SK-N-SH (cell line): Measurements from ENCODE around the gene CFAP100. TPM values are rescaled to one million over a fixed set of nuclear protein-coding genes. Genes with fewer than 3 reads are reported as not detected.

Experiments
- CTCF ChIA-PET: fragments of 300-600, 350-600 bp; formaldehyde crosslinking; extraction: SDS; loops from one replicate; lab custom pipeline; 2021; lab: Yijun Ruan, JAX
- POLR2A ChIA-PET: fragments of 350-600 bp; sonication (Branson Sonifier 250); formaldehyde crosslinking; extraction: SDS; loops from one replicate; lab custom pipeline; 2020; ENCODE audit warnings: antibody characterized with exemption, inconsistent platforms; lab: Yijun Ruan, JAX
- DNase-seq: peaks from one replicate; pipeline ENCODE4 v3.0.0; 2012
- H2AFZ ChIP-seq: fragments of 200-600 bp; sonication (generic); 2 replicates; pipeline ENCODE4 v1.8.1; 2016; ENCODE audit warnings: antibody characterized with exemption, mild to moderate bottlenecking, low read depth
- H3F3A ChIP-seq: fragments of 200-600 bp; sonication (generic); replicated peaks from 2 replicates; pipeline ENCODE3; 2016; ENCODE audit warnings: antibody characterized with exemption, mild to moderate bottlenecking; ENCODE audit not compliant: insufficient read depth
- H3K27ac ChIP-seq, 2 experiments: fragments of 200-500 bp in 1 of 2; fragments of 200-600 bp in 1 of 2; sonication (Bioruptor generic) in 1 of 2; sonication (generic), shearing (Covaris generic) in 1 of 2; 2 replicates each; pipeline versions ENCODE4 v1.5.1 to v1.6.1; 2014 to 2016; ENCODE audit warnings: low read depth in 2 of 2, inconsistent platforms in 1 of 2, low read length in 1 of 2, mild to moderate bottlenecking in 1 of 2, mixed read lengths in 1 of 2
- H3K27me3 ChIP-seq: fragments of 200-600 bp; sonication (generic), shearing (Covaris generic); 2 replicates; pipeline ENCODE4 v1.6.1; 2016; ENCODE audit warnings: mixed run types; ENCODE audit not compliant: insufficient read depth
- H3K36me3 ChIP-seq, 2 experiments: fragments of 200-500 bp in 1 of 2; fragments of 200-600 bp in 1 of 2; sonication (Bioruptor generic) in 1 of 2; sonication (generic) in 1 of 2; replicated peaks in 1 of 2; 2 replicates each; pipeline versions ENCODE3 to v1.5.1; 2014 to 2016; ENCODE audit warnings: low read length in 1 of 2, mild to moderate bottlenecking in 1 of 2; ENCODE audit not compliant: insufficient read depth in 2 of 2, control insufficient read depth in 1 of 2
- H3K4me1 ChIP-seq, 2 experiments: fragments of 200-500 bp in 1 of 2; fragments of 200-600 bp in 1 of 2; sonication (Bioruptor generic) in 1 of 2; sonication (generic), shearing (Covaris generic) in 1 of 2; 2 replicates each; pipeline versions ENCODE4 v1.5.1 to v1.6.1; 2014 to 2016; ENCODE audit warnings: low read depth in 1 of 2, low read length in 1 of 2, mixed run types in 1 of 2; ENCODE audit not compliant: insufficient read depth in 2 of 2, control insufficient read depth in 1 of 2
- H3K4me2 ChIP-seq: fragments of 200-600 bp; sonication (generic), shearing (Covaris generic); 2 replicates; pipeline ENCODE4 v1.6.1; 2017; ENCODE audit warnings: mixed run types
- H3K4me3 ChIP-seq, 2 experiments: fragments of 200-500 bp in 1 of 2; fragments of 200-600 bp in 1 of 2; sonication (Bioruptor generic) in 1 of 2; sonication (generic), shearing (Covaris generic) in 1 of 2; 2 replicates each; pipeline versions ENCODE4 v1.5.1 to v1.8.1; 2014 to 2016; ENCODE audit warnings: low read depth in 2 of 2, inconsistent platforms in 1 of 2, low read length in 1 of 2, mild to moderate bottlenecking in 1 of 2, mixed read lengths in 1 of 2, moderate library complexity in 1 of 2
- H3K79me2 ChIP-seq: fragments of 200-600 bp; sonication (generic); 2 replicates; pipeline ENCODE4 v1.8.1; 2017; ENCODE audit warnings: mild to moderate bottlenecking; ENCODE audit not compliant: insufficient read depth
- H3K9ac ChIP-seq: fragments of 200-600 bp; sonication (generic); 2 replicates; pipeline ENCODE4 v1.6.1; 2017; ENCODE audit warnings: mixed run types
- H3K9me2 ChIP-seq: fragments of 200-600 bp; sonication (generic); 2 replicates; pipeline ENCODE4 v1.6.1; 2017; ENCODE audit warnings: mixed run types
- H3K9me3 ChIP-seq: fragments of 200-600 bp; sonication (generic); 2 replicates; pipeline ENCODE4 v1.6.1; 2017; ENCODE audit warnings: mixed run types, mild to moderate bottlenecking, moderate library complexity
- H4K20me1 ChIP-seq: fragments of 200-600 bp; sonication (generic); 2 replicates; pipeline ENCODE4 v1.6.1; 2017; ENCODE audit warnings: mild to moderate bottlenecking, mixed run types; ENCODE audit not compliant: insufficient read depth
- CHD2 ChIP-seq: fragments of 150-350 bp; IDR thresholded peaks from 2 replicates; pipeline ENCODE4 v1.6.1; 2018; ENCODE audit warnings: low read length; ENCODE audit not compliant: partially characterized antibody
- EP300 ChIP-seq, 2 experiments: IDR thresholded peaks; 2 replicates each; pipeline versions ENCODE4 v1.4.0 to v1.6.1; 2012; ENCODE audit warnings: borderline replicate concordance in 1 of 2, low read depth in 1 of 2, low read length in 1 of 2
- EZH2phosphoT487 ChIP-seq: fragments of 200-600 bp; sonication (generic); IDR thresholded peaks from 2 replicates; pipeline ENCODE4 v1.6.1; 2017; ENCODE audit warnings: low read depth, mixed run types, mild to moderate bottlenecking, antibody characterized with exemption, moderate library complexity, borderline replicate concordance
- FOSL2 ChIP-seq: IDR thresholded peaks from 2 replicates; pipeline ENCODE4 v1.4.0; 2012; ENCODE audit warnings: low read depth, mild to moderate bottlenecking, moderate library complexity, borderline replicate concordance
- FOXJ3 ChIP-seq: sonication (generic); formaldehyde crosslinking; IDR thresholded peaks from 2 replicates; pipeline ENCODE4 v1.5.1; 2020; ENCODE audit warnings: mild to moderate bottlenecking, missing genetic modification reagents
- GABPA ChIP-seq: IDR thresholded peaks from 2 replicates; pipeline ENCODE4 v1.4.0; 2012; ENCODE audit warnings: low read depth, mild to moderate bottlenecking
- NRF1 ChIP-seq: IDR thresholded peaks from 2 replicates; pipeline ENCODE4 v1.6.1; 2012; ENCODE audit warnings: low read depth, mild to moderate bottlenecking, low read length
- POLR2AphosphoS5 ChIP-seq: IDR thresholded peaks from 2 replicates; pipeline ENCODE4 v1.6.1; 2012; ENCODE audit warnings: low read depth, low read length
- RFX5 ChIP-seq: IDR thresholded peaks from 2 replicates; pipeline ENCODE4 v1.6.1; 2012; ENCODE audit warnings: mild to moderate bottlenecking, improper control_type of control experiment, low read length
- SMC3 ChIP-seq: IDR thresholded peaks from 2 replicates; pipeline ENCODE4 v1.6.1; 2012; ENCODE audit warnings: low read depth, low read length, improper control_type of control experiment
- TEAD4 ChIP-seq: IDR thresholded peaks from 2 replicates; pipeline ENCODE4 v1.4.0; 2012; ENCODE audit warnings: mild to moderate bottlenecking, borderline replicate concordance; ENCODE audit not compliant: insufficient read depth
- WGBS: methylation state at CpG from one replicate; pipeline ENCODE4 v1.1.6; 2017; ENCODE audit warnings: low lambda C conversion rate; 5-methylcytosine and 5-hydroxymethylcytosine counted together
- polyA plus RNA-seq, 3 experiments: library from polyadenylated mRNA; depleted of rRNA; stranded (reverse); fragments of >200 nt; gene quantifications; 2 replicates each; pipeline ENCODE4 v1.2.3, GENCODE V29; 2012
- TF ChIP-seq, protein P1 (sequence below): IDR thresholded peaks from 2 replicates; pipeline ENCODE4 v1.4.0; 2012; ENCODE audit warnings: low read depth, borderline replicate concordance
- TF ChIP-seq, protein P2 (sequence below): IDR thresholded peaks from 2 replicates; pipeline ENCODE4 v1.4.0; 2012; ENCODE audit warnings: low read depth, borderline replicate concordance
- TF ChIP-seq, protein P3 (sequence below): fragments of 200-600 bp; sonication (generic); IDR thresholded peaks from 2 replicates; pipeline ENCODE4 v1.6.1; 2017; ENCODE audit warnings: antibody characterized with exemption, mild to moderate bottlenecking, moderate library complexity

The CFAP100 gene
- not detected in 2 replicates for polyA plus RNA-seq (2012; rRNA removed)
- not detected in 2 replicates for polyA plus RNA-seq (2012; cell fraction: cytosol; rRNA removed)
- not detected in 2 replicates for polyA plus RNA-seq (2012; cell fraction: nucleus; rRNA removed)

DNA sequence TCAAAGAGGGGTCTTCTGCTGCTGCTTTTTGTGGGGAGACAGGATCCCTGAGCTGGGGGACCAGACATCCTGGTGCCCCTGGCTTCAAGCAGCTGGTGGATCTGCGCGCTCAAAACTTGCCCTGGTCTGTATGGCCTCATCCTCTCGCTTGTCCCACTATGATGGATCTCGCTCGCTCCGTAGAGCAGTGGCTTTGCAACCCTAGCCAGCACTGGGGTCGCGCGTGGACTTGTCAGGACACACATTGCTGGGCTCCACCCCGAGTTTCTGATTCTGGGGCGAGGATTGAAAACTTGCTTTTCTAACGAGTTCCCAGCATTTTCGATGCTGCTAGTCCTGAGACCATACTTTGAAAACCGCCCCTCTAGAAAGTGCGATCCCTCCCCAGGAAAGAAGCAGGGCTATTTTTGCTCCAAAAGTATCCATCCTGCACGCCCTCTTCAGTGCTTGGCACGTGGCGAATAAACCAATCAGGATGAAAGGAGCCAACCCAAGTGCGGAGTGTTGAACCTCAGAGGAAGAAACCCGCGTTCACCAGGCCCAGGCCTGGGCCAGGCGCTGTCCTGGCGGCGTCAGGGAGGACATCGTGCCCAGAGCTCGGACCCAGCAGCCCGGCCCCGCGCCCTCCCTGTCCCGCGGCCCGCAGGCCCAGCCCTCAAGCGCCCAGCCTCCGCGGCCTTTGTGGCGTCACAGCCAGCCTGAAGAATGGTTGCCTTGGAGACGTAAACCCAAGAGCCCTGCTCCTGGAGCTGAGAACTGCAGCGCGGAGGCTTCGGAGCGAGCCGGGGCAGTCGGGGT lies at the start of gene CFAP100:
CFAP100 (plus strand) TSS at position 731 of the 798 bp plus-strand sequence. CDS start 1,092 bp downstream, outside the sequence.
- H3K36me3 ChIP-seq, result no peaks in the 10 kb centered on the region
- no peaks in the 10 kb centered on the region; the same call in 1 of the 2 replicates for H3K27me3 ChIP-seq
- H3K4me3 ChIP-seq, result no peak within 1 kb of the TSS
- no peaks in the 10 kb centered on the region for H3K79me2 ChIP-seq
- DNase-seq, result no peak
- no peak within 1 kb of the TSS for H3K9ac ChIP-seq
- H3K27ac ChIP-seq, result no peak within 1 kb of the TSS
- H3K9me3 ChIP-seq, result no peaks in the 10 kb centered on the region
- no peak within 1 kb of the TSS for H2AFZ ChIP-seq
- peaks cover 0 to 24% of the 10 kb centered on the region in 2 experiments; a peak in 2 of 4 replicates for H3K4me1 ChIP-seq
- no peaks in the 10 kb centered on the region for H4K20me1 ChIP-seq
- POLR2A ChIA-PET, result no interaction called here
- 74% methylated on average over 35 of the region's 43 CpGs for WGBS
- CTCF ChIA-PET, result interaction anchor here (1.2 to 7.1 kb wide), 2 partner anchors 13 to 261 kb away, joined by 5 to 79 read pairs; no protein-coding TSS in a partner anchor
- TF ChIP-seq, protein P1, sequence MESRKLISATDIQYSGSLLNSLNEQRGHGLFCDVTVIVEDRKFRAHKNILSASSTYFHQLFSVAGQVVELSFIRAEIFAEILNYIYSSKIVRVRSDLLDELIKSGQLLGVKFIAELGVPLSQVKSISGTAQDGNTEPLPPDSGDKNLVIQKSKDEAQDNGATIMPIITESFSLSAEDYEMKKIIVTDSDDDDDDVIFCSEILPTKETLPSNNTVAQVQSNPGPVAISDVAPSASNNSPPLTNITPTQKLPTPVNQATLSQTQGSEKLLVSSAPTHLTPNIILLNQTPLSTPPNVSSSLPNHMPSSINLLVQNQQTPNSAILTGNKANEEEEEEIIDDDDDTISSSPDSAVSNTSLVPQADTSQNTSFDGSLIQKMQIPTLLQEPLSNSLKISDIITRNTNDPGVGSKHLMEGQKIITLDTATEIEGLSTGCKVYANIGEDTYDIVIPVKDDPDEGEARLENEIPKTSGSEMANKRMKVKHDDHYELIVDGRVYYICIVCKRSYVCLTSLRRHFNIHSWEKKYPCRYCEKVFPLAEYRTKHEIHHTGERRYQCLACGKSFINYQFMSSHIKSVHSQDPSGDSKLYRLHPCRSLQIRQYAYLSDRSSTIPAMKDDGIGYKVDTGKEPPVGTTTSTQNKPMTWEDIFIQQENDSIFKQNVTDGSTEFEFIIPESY, result no peak
- TF ChIP-seq SMC3 (no peak), FOSL2 (no peak), EP300 (IDR thresholded peaks at IDR 0.05; ENCODE audit: borderline replicate concordance in 1 of 2, low read depth in 1 of 2, low read length in 1 of 2) (no peak), EZH2phosphoT487 (no peak), CHD2 (no peak), RFX5 (no peak), GABPA (no peak), NRF1 (no peak), TEAD4 (no peak), FOXJ3 (CRISPR knock-in tag) (no peak), POLR2AphosphoS5 (no peak)
- TF ChIP-seq, protein P2, sequence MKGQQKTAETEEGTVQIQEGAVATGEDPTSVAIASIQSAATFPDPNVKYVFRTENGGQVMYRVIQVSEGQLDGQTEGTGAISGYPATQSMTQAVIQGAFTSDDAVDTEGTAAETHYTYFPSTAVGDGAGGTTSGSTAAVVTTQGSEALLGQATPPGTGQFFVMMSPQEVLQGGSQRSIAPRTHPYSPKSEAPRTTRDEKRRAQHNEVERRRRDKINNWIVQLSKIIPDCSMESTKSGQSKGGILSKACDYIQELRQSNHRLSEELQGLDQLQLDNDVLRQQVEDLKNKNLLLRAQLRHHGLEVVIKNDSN, result no peak
- TF ChIP-seq, protein P3, sequence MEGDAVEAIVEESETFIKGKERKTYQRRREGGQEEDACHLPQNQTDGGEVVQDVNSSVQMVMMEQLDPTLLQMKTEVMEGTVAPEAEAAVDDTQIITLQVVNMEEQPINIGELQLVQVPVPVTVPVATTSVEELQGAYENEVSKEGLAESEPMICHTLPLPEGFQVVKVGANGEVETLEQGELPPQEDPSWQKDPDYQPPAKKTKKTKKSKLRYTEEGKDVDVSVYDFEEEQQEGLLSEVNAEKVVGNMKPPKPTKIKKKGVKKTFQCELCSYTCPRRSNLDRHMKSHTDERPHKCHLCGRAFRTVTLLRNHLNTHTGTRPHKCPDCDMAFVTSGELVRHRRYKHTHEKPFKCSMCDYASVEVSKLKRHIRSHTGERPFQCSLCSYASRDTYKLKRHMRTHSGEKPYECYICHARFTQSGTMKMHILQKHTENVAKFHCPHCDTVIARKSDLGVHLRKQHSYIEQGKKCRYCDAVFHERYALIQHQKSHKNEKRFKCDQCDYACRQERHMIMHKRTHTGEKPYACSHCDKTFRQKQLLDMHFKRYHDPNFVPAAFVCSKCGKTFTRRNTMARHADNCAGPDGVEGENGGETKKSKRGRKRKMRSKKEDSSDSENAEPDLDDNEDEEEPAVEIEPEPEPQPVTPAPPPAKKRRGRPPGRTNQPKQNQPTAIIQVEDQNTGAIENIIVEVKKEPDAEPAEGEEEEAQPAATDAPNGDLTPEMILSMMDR, result no peak
- no peaks in the 10 kb centered on the region for H3F3A ChIP-seq
- H3K4me2 ChIP-seq, result no peak within 1 kb of the TSS
- H3K9me2 ChIP-seq, result no peaks in the 10 kb centered on the region
